Hypothalamus (tissue), 51 donors: Measurements from ENCODE around the gene IGFL1.
"Not testable (repeated sequence)": the region's sequence is repeated elsewhere in the genome, so short reads cannot be mapped to it uniquely, and the experiment has no call there.

ENCODE experiments used
- DNase-seq, 51 donors: peaks; one replicate each; lab custom pipeline; 2025; lab: John Stamatoyannopoulos, UW

IGFL1 gene

DNA sequence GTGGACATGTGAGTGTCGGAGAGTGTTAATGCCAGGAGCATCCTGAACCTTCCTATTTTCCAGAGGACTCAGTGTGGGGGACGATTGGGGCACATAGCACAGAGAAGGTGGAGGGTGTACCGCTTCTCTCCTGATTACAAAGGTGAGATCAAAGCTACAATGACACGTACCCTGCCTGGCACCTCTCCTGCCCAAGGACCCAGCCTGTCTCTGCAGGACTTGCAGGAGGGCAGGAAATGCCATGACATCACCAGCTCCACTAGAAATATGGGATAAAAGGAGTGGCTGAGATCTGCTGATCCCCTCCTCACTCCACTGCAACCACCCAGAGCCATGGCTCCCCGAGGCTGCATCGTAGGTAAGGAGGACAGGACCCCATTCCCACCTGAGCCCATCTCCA lies at the start of gene IGFL1:
Gene IGFL1 (plus strand): TSS at position 301 of the 400 bp plus-strand sequence. CDS start 33 bp downstream, at position 334.
- no peak for DNase-seq

DNA sequence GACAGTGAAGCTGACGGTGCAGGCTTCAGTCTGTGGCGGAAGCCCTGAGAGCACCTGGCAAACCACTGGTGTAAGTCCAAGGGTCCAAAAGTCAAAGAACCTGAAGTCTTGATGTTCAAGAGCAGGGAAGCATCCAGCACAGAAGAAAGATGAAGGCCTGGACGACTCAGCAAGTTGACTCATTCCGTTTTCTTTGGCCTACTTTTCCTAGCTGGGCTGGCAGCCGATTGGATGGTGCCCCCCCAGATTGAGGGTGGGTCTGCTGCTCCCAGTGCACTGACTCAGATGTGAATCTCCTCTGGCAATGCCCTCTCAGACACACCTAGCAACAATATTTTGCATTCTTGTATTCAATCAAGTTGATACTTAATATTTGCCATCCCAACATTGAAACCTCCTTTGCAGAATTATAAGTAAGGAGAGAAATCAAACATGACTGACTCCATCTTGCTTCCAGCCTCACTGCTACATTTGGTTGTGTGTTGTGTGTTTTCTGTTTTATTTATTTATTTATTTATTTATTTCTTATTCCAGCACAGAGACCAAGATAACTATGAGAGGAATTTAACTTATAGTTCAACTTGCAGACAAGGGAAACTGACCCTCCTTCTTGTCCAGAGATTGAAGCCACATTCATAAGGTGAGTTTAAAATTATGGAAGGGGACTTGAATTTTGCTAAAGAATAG lies 48.7 kb upstream of the IGFL1 start:
- DNase-seq = peak in 2 of 51 donors; percentile 2 to 9

DNA sequence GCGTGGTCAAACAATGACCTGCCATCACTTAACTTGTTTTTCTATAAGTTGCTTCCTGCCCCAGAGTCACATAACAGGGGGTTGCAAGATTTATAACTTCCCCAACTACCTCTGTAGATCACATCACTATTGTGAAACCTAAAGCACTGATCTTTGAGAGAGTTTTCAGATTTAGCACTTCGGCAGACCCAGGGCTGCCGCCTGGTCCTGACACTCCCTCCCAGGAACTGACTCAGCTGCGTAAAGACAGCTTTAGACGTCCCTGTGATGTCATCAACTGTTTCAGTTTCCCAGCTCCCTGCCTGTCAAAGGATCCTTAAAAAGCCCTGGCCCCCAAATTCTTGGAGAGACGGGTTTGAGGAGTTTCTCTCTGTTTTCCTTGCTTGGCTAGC lies 48.2 kb upstream of the IGFL1 start:
- DNase-seq = no peak

DNA sequence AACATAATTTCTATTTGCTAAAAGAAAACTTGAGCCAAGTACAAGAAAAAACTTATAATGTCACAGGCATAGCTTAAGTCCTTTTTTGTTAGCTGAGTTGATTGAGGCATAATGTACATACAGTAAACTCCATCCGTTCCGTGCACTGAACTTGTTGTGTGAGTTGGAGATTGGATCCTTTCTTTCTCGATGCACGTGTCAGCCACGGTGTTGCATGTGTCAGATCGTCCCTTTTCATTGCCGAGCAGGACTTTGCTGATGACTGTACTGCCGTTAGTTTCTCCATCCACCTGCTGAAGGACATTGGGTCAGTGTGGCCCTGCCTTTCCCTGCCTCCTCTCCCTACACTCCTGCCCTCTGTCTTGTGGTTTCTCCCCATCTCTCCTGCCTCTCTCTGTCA lies 47.1 kb upstream of the IGFL1 start:
- DNase-seq = no peak

DNA sequence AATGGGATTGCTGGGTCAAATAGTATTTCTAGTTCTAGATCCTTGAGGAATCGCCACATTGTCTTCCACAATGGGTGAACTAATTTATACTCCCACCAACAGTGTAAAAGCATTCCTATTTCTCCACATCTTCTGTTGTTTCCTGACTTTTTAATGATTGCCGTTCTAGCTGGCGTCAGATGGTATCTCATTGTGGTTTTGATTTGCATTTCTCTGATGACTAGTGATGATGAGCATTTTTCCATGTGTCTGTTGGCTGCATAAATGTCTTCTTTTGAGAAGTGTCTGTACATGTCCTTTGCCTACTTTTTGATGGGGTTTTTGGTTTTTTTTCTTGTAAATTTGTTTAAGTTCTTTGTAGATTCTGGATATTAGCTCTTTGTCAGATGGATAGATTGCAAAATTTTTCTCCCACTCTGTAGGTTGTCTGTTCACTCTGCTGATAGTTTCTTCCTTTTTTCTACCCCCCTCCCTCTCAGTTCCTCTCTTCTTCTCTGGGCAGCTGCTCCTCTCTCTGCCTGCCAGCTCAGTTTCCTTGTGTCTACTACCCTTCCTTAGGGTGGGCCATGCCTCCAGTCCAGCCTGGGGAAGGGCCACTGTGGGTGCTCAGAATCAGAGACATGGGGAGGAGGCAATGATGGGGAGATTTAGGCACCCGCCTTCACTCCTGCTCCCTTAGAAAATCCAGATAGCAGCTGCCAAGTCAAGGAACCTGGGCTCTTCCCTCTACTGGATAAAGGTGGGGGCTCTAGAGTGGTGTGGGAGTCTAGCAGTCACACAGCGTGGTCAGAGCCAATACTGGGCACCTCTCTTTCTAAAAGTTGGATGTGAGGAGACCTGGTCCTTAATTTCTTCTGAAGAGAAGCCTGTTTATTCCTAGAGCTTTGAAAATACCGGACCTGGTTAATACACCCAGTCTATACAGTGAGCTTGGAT lies 44.5 kb upstream of the IGFL1 start:
- not testable (repeated sequence) for DNase-seq

DNA sequence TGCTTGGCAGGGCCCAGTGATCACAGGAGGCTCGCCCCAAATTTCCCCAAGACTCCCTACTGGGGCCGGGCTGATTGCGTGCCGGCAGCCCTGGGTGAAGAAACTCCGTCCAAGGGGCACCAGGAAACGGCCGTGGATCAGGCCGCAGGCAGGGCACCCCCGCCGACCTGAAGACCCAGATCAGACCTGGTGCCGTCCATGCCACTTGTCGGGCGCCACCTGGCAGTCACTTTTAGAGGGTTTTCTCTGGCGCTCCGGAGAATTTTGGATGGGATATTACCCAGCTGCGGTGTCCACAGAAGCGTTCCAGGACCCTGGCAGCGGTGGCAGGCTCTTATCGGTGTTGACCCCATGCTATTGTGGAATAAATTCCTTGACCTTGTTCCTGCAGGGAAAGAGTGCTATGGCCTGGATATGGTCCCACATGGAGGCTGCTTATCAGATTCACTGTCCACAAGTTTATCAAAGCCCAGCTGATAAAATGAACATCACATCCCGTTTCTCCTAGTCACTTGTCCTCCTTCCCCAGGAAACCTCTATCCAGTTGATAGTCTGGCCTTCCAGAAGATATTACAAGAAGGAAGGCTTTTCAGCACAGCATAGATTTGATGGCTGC lies 43.3 kb upstream of the IGFL1 start:
- DNase-seq = no peak

DNA sequence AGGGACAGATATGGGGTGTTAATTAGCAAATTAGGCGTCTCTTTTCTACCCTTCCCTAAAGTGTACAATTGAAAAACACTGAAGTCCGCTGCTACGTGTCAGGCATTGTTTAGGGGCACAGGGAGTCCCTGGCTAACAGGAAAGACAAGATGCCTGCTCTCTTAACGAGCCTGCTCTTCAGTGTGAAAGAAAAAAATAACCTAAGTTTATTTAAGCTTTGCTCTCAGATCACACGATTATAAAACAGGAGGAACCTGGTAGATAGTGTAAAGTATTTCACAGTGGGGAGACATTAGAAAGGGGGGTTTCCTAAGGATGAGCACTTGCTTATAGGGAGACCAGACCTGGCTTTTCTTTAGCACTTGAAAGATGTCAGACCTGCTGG lies 42.8 kb upstream of the IGFL1 start:
- DNase-seq = no peak

DNA sequence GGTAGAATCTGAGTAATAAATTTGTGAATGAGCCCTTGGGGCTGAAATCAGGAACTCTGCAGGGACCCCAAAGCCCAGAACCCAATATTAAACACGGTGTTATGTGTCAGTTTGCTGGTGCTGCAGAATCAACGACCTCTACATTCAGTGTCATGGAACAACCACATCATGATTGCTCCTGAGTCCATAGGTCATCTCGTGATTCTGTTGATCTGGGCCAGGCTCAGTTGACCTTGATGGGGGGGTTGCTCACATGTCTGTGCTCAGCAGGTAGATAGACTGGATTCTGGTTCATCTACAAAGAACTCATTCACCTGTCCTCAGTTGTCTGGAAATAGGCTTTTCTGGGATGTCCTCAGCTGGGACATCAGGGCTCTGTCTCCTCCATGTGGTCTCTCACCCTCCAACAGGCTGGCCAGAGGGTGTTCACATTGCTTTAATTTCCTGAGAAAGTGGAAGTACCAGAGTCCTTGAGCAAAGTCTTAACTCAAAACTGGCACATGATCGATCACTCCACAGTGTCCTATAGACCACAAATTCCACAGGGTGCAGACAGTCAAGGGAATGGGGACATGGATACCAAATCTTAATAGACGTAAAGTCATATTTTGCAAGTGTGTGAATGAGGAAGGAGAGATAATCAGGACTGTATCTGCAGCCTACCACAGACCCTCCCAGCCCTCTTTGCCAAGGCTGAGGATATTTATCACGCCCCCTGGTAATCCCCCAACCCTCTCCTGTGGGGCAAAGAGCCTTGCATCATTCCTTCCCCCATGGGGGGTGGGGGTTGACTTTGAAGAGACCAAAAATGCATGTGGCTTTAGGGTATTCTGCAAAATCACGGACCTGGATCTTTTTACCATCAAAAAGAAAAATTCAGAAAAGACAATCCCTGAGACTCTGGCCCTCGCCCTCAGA lies 39.3 kb upstream of the IGFL1 start:
- DNase-seq = no peak

DNA sequence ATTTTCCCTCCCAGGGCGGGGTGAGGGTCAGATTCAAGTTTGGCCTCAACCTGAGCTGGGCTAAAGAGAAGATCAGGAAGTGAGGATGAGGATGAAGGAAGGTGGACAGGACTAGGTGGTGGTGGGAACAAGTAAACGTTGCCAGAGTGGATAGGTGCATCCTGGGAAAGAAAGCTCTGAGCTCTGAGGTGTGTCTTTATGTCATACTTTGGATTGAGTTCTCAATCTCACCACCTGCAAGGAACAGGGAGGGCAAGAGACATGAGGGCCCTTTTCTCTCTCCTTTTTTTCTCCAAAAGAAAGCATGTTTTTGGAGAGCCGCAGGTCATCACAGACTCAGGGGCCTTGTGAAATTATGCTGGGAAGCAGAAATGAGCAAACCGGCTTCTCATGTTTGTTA lies 38.2 kb upstream of the IGFL1 start:
- no peak for DNase-seq

DNA sequence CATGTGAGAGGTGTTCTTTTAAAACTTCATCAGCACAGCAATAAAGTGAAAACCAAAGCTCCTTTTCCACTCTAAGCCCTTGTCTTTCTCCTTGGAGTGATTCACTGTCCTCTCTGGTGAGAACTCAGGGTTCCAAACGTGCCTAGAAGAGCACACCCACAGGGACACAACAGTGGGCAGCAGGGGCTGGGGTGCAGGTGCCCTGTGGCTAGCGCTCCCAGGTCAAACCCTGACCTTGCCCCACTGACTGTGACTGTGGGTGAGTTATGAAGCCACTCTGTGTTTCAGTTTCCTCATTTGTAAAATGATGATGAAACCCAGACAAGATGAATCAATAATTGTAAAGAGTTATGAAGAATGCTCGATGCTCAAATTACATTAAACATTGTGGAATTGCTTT lies 37.6 kb upstream of the IGFL1 start:
- DNase-seq = no peak

DNA sequence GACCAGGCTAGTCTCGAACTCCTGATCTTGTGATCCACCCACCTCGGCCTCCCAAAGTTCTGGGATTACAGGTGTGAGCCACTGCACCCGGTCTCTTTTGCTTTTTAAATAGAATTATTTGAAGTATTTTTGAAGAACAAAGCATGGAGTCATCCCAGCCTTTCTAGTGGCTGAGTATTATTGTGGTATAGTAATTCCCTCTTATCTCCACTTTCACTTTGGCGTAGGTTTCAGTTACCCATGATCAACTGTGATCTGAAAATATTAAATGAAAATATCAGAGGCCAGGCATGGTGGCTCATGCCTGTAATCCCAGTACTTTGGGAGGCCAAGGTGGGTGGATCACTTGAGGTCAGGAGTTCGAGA lies 36.9 kb upstream of the IGFL1 start:
- DNase-seq = not testable (repeated sequence)

DNA sequence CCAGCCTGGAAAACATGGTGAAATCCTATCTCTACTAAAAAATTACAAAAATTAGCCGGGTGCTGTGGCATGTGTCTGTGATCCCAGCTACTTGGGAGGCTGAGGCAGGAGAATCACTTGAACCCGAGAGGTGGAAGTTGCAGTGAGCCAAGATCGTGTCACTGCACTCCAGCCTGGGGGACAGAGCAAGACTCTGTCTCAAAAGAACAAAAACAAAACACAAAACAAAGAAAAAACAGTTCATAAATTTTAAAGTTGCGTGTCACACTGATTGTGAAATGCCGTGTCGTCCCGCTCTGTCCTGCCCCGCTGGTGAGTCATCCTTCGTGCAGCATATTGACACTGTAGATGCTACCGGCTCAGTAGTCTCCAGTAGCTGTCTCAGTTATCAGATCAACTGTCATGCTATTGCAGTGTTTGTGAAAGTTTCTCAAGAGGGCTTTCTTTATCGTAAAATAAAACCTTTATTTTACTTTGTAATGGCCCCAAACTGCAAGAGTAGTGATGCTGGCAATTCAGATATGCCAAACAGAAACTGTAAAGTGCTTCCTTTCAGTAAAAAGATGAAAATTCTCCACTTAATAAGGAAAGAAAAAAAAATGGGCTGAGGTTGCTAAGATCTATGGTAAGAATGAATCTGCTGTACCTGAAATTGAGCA lies 36.4 kb upstream of the IGFL1 start:
- peak in 4 of 51 donors; percentile 3 to 11 (median 6) for DNase-seq

DNA sequence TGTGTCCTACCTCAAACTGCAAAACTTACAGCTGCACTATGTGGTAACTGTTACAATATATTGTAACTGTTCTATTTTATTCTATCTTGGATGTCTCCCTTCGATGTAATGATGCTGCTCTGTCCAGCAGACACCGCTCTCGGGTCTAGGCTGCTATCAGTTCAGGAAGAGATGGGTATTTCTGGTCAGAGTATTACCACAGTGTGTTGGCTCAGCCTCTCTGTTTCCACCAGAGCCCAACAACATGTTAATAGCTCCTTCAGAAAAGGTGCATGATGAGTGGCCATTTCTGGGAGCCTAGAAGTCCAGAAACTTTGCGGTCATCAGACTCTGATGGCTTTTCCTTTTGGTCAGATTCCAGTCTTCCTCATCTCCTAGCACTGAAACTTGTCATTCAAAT lies 35.9 kb upstream of the IGFL1 start:
- no peak for DNase-seq

DNA sequence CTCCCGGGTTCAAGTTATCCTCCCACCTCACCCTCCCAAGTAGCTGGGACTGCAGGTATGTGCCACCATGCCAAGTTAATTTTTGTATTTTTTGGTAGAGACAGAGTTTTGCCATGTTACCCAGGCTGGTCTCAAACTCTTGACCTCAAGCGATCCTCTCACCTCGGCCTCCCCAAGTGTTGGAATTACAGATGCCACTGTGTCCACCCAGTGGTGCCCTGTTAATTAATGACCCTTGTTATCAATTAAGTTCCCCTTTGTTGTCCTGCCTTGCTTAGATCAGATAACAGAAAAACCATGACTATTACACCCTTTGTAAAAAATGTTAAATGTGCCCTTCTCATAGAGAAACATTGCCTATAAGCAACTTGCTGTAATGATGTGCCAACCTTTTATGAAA lies 34.4 kb upstream of the IGFL1 start:
- DNase-seq = no peak

DNA sequence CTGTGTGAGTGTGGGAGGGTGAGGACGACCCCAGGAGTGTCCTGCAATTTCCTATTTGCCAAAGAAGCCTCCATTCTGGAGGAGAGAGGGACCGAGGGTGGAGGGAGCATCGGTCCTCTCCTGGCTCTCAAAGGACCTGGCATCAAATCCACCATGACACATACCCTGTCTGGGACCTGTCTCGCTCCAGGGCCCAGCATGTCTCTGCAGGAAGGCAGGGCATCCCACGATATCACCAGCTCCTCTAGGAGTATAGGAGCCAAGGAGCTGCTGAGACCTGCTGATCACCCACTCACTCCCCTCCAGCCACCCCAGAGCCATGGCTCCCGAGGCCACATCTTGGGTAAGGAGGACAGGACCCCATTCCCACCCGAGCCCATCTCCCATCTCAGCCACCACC lies 33.6 kb upstream of the IGFL1 start:
- DNase-seq = not testable (repeated sequence)

DNA sequence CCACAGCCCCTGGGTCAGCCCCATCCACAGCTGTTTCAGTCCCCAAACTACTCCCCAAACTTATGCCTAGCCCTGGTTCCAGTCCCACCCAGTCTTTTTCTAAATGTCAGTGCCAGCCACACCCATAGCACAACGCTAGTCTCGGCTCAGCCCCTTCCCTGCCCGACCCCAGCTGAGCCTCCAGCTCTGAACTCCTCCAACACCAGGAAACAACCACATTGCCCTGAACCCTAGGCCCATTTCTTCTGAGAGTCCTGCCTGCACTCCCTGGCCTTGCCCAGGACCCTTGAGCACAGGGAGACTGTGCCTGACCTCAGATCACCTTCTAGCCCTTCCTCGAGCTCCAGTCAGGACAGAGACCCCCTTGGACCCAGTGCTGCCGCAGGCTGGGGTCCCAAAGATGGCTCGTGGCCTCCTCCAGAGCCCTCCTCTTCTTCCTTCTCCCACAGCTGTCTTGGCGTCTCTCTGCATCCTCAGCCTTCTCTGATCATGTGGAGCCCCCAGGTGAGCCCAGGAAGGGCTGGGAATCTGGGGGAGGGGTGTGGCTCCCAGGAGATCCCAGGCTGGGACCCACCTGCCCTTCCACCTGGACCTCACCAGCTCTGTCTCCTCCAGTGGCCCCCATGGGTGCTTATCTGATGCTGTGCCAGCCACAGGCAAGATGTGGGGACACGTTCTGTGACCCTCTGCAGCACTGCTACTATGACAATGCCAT lies 33.0 kb upstream of the IGFL1 start:
- no peak for DNase-seq

DNA sequence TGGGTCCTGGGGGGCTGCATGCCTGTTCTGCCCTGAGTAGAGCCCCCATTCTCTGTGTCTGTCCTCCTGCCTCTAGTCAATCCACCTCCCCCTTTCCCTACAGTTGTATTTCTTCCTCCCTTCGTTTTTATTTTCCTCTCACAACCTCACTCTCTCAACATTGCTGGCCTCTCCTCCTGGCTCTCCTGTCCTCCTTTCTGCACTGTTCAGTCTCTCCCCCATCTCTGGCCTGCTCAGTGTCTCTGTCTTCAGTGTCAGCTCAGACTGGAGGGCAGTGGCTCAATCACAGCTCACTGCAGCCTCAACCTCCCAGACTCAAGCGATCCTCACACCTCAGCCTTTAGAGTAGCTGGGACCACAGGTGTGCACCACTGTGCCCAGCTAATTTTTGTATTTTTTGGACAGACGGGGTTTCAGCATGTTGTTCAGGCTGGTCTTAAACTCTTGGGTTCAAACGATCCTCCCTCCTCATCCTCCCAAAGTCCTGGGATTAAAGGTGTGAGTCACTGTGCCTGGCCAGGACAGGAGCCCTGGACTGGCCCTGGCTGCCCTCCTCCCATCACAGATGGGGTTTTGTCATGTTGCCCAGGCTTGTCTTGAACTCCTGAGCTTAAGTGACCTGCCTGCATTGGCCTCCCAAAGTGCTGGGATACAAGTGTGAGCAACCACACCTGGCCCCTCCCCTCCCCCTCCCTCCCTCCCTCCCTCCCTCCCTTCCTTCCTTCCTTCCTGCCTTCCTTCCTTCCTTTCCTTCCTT lies 32.0 kb upstream of the IGFL1 start:
- DNase-seq = no peak

DNA sequence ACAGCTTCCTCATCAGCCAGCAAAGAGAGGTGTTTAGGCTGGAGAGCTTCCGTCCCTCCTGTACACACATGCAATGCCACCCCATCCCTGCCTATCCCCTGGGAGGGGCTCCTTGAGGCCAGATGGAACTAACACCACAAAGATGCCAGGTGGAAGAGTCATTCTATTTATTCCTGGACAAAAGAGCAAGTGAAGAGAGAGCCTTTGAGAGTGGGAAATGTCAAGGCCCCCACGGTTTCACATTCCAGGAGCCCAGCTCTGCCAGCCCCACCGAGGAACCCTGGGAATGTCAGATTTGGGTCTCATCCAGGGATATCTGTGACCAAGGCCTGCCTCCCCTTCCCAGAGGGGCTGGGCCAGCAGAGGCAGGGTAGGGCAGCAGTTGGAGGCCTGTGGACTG lies 30.8 kb upstream of the IGFL1 start:
- DNase-seq = no peak
